Measurements from ENCODE around the gene MARCHF11.

The MARCHF11 gene

GRCh38 chr5:16135506-16135905 is 44.1 kb downstream of the MARCHF11 start:
- in situ Hi-C loops (cut with HindIII; ENCODE audit: low sequenced_read_pairs), result no loop called here
- TF ChIP-seq CTCF (IDR thresholded peaks at IDR 0.05; ENCODE audit: low read depth, low read length), result no peak

GRCh38 chr5:16135003-16135402 is 44.6 kb downstream of the MARCHF11 start:
- H3K4me3 ChIP-seq (ENCODE audit: low read depth, low read length), result no peak overlapping the region
- in situ Hi-C loops (cut with HindIII; ENCODE audit: low sequenced_read_pairs), result no loop called here
- no peak for TF ChIP-seq CTCF (IDR thresholded peaks at IDR 0.05; ENCODE audit: low read depth, low read length)
- peak; percentile 27 for DNase-seq (ENCODE audit: low read depth, low spot score)

More at GRCh38 chr5:16135506-16135905, 44.1 kb downstream of the MARCHF11 start:
- H3K4me3 ChIP-seq (ENCODE audit: low read depth, low read length), result no peak overlapping the region
- DNase-seq (ENCODE audit: low read depth, low spot score), result peak; percentile 13

GRCh38 chr5:16134204-16134603 is 45.4 kb downstream of the MARCHF11 start:
- H3K4me3 ChIP-seq (ENCODE audit: low read depth, low read length), result no peak overlapping the region
- in situ Hi-C loops (cut with HindIII; ENCODE audit: low sequenced_read_pairs), result no loop called here
- no peak for DNase-seq (ENCODE audit: low read depth, low spot score)
- no peak for TF ChIP-seq CTCF (IDR thresholded peaks at IDR 0.05; ENCODE audit: low read depth, low read length)

GRCh38 chr5:16131878-16132277 is 47.7 kb downstream of the MARCHF11 start:
- in situ Hi-C loops (cut with HindIII; ENCODE audit: low sequenced_read_pairs), result no loop called here

GRCh38 chr5:16128944-16129343 is 50.6 kb downstream of the MARCHF11 start:
- TF ChIP-seq CTCF (IDR thresholded peaks at IDR 0.05; ENCODE audit: low read depth, low read length), result no peak
- in situ Hi-C loops (cut with HindIII; ENCODE audit: low sequenced_read_pairs), result no loop called here
- no peak for DNase-seq (ENCODE audit: low read depth, low spot score)
- no peak overlapping the region for H3K4me3 ChIP-seq (ENCODE audit: low read depth, low read length)

More at GRCh38 chr5:16131878-16132277, 47.7 kb downstream of the MARCHF11 start:
- TF ChIP-seq CTCF (IDR thresholded peaks at IDR 0.05; ENCODE audit: low read depth, low read length), result no peak
- no peak for DNase-seq (ENCODE audit: low read depth, low spot score)
- no peak overlapping the region for H3K4me3 ChIP-seq (ENCODE audit: low read depth, low read length)

GRCh38 chr5:16127865-16128544 is 51.6 kb downstream of the MARCHF11 start:
- DNase-seq (ENCODE audit: low read depth, low spot score), result no peak
- in situ Hi-C loops (cut with HindIII; ENCODE audit: low sequenced_read_pairs), result no loop called here
- no peak overlapping the region for H3K4me3 ChIP-seq (ENCODE audit: low read depth, low read length)
- TF ChIP-seq CTCF (IDR thresholded peaks at IDR 0.05; ENCODE audit: low read depth, low read length), result no peak

Measured in astrocyte of the spinal cord (primary cell).